ENCODE measurements around the gene SALL2. TPM values are rescaled to one million over a fixed set of nuclear protein-coding genes. Genes with fewer than 3 reads are reported as not detected.
A peak's percentile ranks its signal among the peaks of the same experiment; 100 is the strongest.

SALL2 gene
- total RNA-seq, 1 experiment from 2014 or later: 239 TPM

DNA sequence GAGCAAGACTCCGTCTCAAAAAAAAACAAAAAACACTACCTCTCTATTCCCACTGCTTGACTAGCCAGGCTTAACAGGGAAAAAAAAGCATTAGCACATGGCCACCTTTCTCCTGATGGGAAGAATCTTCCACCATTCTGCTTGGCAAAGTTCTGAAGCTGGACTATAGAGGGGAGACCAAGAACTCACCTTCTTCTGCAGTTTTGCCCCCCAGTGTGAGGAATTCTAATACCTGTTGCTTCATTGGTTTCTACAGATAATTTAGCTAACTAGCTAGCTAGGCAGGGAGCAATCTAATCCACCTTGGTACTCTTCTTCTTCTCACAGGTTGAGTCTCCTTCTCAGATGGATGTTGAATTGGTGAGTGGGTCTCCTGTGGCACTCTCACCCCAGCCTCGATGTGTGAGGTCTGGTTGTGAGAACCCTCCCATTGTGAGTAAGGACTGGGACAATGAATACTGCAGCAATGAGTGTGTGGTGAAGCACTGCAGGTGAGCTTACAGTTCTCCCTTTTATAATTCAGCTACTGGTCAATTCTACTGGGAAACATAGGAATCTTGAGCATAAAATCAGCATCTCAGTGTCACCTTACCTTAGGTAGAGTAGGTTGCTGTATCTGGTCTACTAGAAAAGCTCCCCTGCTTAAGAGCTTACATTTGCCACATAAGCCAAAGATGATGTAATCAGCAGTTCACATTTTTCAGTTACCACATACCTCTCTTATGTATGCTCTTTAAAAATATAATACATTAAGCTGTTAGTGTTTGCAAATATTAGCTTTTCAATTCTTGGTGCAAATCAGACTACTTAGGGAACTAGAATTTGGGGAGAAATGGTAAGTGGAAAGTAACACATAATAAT is 31.0 kb downstream of the SALL2 start:
- H3K9me3 Mint-ChIP-seq: no peaks in the 10 kb centered on the region
- TF ChIP-seq FOXK1 (CRISPR knock-in tag; IDR thresholded peaks at IDR 0.05) (no peak), GABPB1 (CRISPR knock-in tag; IDR thresholded peaks at IDR 0.05) (peak; percentile 45; the same call in 1 of the 2 replicates)
- ATAC-seq: peak; percentile 24; the same call in 1 of the 2 replicates
- H3K4me1 Mint-ChIP-seq: peaks cover 19% of the 10 kb centered on the region
- peak overlapping the region; percentile 90 for H3K27ac Mint-ChIP-seq
- CTCF ChIA-PET: interaction anchor here (0.7 to 1.4 kb wide), 3 partner anchors 16 to 31 kb away, joined by 3 to 4 read pairs (median 4); partner anchors contain the start of genes METTL3, SALL2 and TOX4
- no peaks in the 10 kb centered on the region for H3K27me3 Mint-ChIP-seq (ENCODE audit: low read depth)
- H3K36me3 Mint-ChIP-seq: peaks cover 80% of the 10 kb centered on the region
- POLR2A ChIA-PET: interaction anchor here (1.1 to 1.4 kb wide), 2 partner anchors 31 to 32 kb away, joined by 3 read pairs; partner anchors contain the start of gene SALL2
- H3K4me3 Mint-ChIP-seq: no peak overlapping the region
- no peak for DNase-seq (ENCODE audit: low spot score)

DNA sequence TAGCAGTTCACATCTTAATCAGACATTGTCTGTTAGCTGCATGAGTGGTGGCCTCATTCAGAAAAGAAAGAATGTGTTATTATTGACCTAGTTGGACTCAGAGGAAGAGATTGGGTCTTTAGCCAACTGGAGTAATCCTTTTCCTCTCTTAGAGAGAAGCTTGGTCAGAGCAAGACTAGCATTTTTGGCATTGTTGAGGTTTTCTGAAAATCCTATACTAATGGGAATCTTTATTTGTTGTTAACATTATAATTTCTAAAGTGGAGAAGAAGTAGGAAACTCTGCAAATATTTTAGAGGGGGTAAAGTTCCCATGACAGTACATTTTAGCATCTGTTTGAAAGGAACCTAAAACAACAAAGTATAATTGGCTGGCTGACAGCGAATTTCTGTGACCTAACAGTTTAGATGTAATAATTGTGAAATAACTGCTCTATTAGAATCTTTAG is 39.5 kb downstream of the SALL2 start:
- Mint-ChIP-seq H3K27me3 (ENCODE audit: low read depth) (no peaks in the 10 kb centered on the region), H3K4me1 (no peaks in the 10 kb centered on the region), H3K4me3 (no peak overlapping the region), H3K36me3 (peaks cover 27% of the 10 kb centered on the region), H3K27ac (no peak overlapping the region), H3K9me3 (no peaks in the 10 kb centered on the region)
- no peak for TF ChIP-seq E2F4 (CRISPR knock-in tag; IDR thresholded peaks at IDR 0.05; ENCODE audit: borderline replicate concordance, low read depth)
- TF ChIP-seq TCF7 (CRISPR knock-in tag; IDR thresholded peaks at IDR 0.05; ENCODE audit: low read depth): no peak
- TF ChIP-seq RORB (CRISPR knock-in tag; IDR thresholded peaks at IDR 0.05): no peak
- TF ChIP-seq ZNF425 (CRISPR knock-in tag; conservative IDR thresholded peaks at IDR 0.05): no peak
- TF ChIP-seq ZBTB43 (CRISPR knock-in tag; IDR thresholded peaks at IDR 0.05): no peak
- no peak for TF ChIP-seq ATF1 (CRISPR knock-in tag; IDR thresholded peaks at IDR 0.05)
- no peak for TF ChIP-seq E2F5 (CRISPR knock-in tag; IDR thresholded peaks at IDR 0.05)
- no peak for TF ChIP-seq KAT7 (CRISPR knock-in tag; IDR thresholded peaks at IDR 0.05; ENCODE audit: borderline replicate concordance)
- no peak for TF ChIP-seq MAX (CRISPR knock-in tag; IDR thresholded peaks at IDR 0.05)
- no peak for TF ChIP-seq SMAD3 (CRISPR knock-in tag; IDR thresholded peaks at IDR 0.05; ENCODE audit: borderline replicate concordance)
- TF ChIP-seq FOXJ3 (CRISPR knock-in tag; IDR thresholded peaks at IDR 0.05; ENCODE audit: borderline replicate concordance): no peak
- no peak for ATAC-seq
- ChIA-PET POLR2A (no interaction called here), CTCF (no interaction called here)
- no peak for DNase-seq (ENCODE audit: low spot score)
